SJSA1 (cell line): ENCODE data around the gene USP24. TPM values are rescaled to one million over a fixed set of nuclear protein-coding genes. Genes with fewer than 3 reads are reported as not detected.
A peak's percentile ranks its signal among the peaks of the same experiment; 100 is the strongest.

Experiments used
- DNase-seq, 2 experiments: peaks; one replicate each; pipeline ENCODE4 v3.0.0-alpha.2; 2015 to 2020; ENCODE audit warnings: low spot score in 2 of 2, low read depth in 1 of 2
- H3K27ac ChIP-seq: fragments of 250-450 bp; sonication (Bioruptor Pico); 2 replicates; pipeline ENCODE4 v1.5.1; 2020; ENCODE audit warnings: mild to moderate bottlenecking, moderate library complexity
- H3K27me3 ChIP-seq: fragments of 250-450 bp; sonication (Bioruptor Pico); replicated peaks from 2 replicates; pipeline ENCODE4 v1.5.1; 2020; ENCODE audit warnings: mild to moderate bottlenecking, moderate library complexity
- H3K36me3 ChIP-seq: fragments of 250-450 bp; sonication (Bioruptor Pico); 2 replicates; pipeline ENCODE4 v1.5.1; 2020; ENCODE audit warnings: mild to moderate bottlenecking
- H3K4me1 ChIP-seq: fragments of 250-450 bp; sonication (Bioruptor Pico); replicated peaks from 2 replicates; pipeline ENCODE4 v1.6.1; 2021; ENCODE audit warnings: mild to moderate bottlenecking
- H3K4me3 ChIP-seq: fragments of 250-450 bp; sonication (Bioruptor Pico); 2 replicates; pipeline ENCODE4 v1.5.1; 2020; ENCODE audit warnings: mild to moderate bottlenecking
- H3K9me3 ChIP-seq: fragments of 250-450 bp; sonication (Bioruptor Pico); replicated peaks from 2 replicates; pipeline ENCODE4 v1.5.1; 2020; ENCODE audit warnings: mild to moderate bottlenecking
- total RNA-seq: library from RNA; depleted of rRNA; stranded (reverse); fragments of >200 nt; shearing (Covaris generic); gene quantifications from 2 replicates; pipeline ENCODE4 v1.2.3, GENCODE V29; 2014

Gene USP24
- total RNA-seq, 1 experiment from 2014 or later: 24.4 TPM

DNA sequence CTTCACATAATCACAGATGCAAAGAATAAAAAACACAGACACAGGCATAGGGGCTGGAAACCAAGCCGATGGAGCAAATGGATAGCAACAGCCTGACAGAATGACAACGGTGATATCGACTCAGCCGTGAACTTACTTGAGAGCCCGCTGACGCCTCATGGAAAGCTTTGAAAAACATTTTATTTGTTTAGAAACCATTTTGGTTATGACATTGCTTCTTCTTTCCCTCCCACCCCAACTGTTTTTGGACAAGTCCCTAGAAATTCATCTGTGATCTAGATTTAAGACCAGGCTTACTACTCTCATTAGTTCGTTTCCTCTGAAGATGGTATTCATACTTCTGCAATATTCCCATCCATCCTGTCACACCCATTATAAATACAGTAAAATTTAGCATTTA is 130.9 kb downstream of the USP24 start:
- DNase-seq: no peak
- peaks cover 86% of the 10 kb centered on the region for H3K36me3 ChIP-seq
- peaks cover 17% of the 10 kb centered on the region for H3K4me1 ChIP-seq

DNA sequence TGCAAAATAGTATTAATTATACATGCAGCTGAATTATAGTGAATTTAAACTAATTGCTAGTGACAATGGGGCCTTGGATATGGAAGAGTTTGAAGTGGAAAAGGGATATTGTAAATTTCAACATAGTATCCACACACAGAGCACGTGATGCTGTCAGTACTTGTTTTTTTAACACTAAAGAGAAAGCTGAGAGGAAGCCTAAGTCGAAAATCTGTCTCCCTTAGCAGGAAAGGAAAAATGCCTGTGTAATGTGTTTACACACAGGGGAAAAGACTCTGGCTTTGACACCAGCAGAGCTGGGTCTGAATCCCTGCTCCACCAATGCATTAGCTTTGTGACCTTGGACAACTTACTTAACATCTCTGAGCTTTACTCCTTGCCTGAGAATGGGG is 133.3 kb downstream of the USP24 start:
- H3K27me3 ChIP-seq: no peaks in the 10 kb centered on the region
- no peak for DNase-seq
- H3K4me1 ChIP-seq: peaks cover 17% of the 10 kb centered on the region
- H3K4me3 ChIP-seq: no peak overlapping the region
- H3K36me3 ChIP-seq: peaks cover 87% of the 10 kb centered on the region
- peak overlapping the region; percentile 48; the same call in 1 of the 2 replicates for H3K27ac ChIP-seq
- no peaks in the 10 kb centered on the region for H3K9me3 ChIP-seq

More for the DNA sequence above, 130.9 kb downstream of the USP24 start:
- Histone ChIP-seq H3K9me3 (no peaks in the 10 kb centered on the region), H3K27ac (no peak overlapping the region), H3K27me3 (no peaks in the 10 kb centered on the region), H3K4me3 (no peak overlapping the region)

DNA sequence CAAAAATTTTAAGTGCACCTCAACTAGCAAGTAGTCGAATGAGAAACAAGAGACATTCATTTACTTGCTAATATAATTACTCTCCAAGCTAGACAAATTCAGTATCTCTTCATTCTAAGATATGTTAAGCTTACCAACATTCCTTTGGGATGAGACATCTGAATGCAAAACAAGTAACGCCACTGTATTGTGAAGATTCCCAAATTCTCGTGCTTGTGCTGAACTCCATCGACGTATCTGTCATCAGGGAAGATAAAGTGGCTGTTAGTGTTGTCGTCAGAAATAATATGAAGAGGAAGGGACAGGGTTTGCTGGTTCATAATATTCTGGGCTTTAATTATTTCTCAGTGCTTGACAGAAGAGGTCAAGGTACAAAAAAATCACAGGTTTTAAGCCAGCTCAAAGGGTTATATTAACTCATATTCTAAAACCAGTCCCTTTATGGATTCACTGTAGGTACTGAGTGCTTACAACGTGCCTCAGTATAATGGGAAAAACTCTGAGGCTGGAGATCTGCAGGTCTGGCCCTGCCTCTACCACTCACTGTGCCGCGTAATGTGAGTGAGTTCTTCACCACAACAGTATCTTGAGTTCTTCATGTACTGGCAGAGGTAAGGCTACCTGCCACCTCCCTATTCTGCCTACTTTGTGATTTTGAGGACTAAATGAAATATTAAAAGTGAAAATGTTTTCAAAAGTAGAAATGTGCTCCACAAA is 133.8 kb downstream of the USP24 start:
- peak in 1 of 2 experiments; percentile 74 for DNase-seq
- peak overlapping the region; percentile 48 for H3K27ac ChIP-seq
- no peaks in the 10 kb centered on the region for H3K27me3 ChIP-seq
- H3K9me3 ChIP-seq: no peaks in the 10 kb centered on the region
- peaks cover 17% of the 10 kb centered on the region for H3K4me1 ChIP-seq
- no peak overlapping the region for H3K4me3 ChIP-seq
- H3K36me3 ChIP-seq: peaks cover 90% of the 10 kb centered on the region

DNA sequence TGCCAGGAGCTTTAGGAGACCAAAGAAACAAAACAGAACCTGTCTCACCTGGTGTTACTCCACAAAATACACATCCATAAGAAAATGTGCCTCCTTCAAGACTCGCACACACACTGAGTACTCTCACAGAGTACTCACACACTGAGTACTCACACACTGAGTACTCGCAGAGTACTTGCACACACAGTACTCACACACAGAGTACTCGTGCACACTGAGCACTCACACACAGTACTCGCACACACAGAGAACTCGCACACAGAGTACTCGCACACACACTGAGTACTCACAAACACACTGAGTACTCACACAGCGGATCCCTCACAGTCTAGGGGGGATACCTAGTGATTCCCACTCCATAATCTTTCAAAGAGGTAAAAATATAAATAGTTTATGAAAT is 135.5 kb downstream of the USP24 start:
- no peak overlapping the region for H3K27ac ChIP-seq
- no peaks in the 10 kb centered on the region for H3K9me3 ChIP-seq
- no peak overlapping the region for H3K4me3 ChIP-seq
- H3K36me3 ChIP-seq: peaks cover 87% of the 10 kb centered on the region
- no peaks in the 10 kb centered on the region for H3K27me3 ChIP-seq
- DNase-seq: no peak
- H3K4me1 ChIP-seq: peaks cover 17% of the 10 kb centered on the region

DNA sequence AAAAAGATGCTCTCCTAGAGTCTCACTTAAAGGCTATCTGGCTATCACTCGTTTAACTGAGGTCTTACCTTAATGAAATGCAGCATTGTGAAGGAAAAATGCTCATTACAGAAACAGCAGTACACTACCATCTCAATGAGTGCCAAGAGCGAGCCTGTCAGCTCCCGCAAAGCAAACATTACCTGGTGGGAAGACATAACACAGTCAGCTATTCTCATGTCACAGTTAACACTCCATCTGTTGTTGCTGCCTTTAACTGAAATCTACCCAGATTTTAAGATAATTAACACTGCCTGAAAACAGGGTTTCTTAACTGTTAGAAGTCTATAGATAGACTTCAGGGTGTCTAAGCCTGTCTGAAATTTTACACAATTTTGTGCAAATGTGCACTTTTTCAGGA is 136.7 kb downstream of the USP24 start:
- H3K4me1 ChIP-seq: peaks cover 17% of the 10 kb centered on the region
- no peak for DNase-seq
- peaks cover 84% of the 10 kb centered on the region for H3K36me3 ChIP-seq
- no peak overlapping the region for H3K4me3 ChIP-seq
- no peaks in the 10 kb centered on the region for H3K27me3 ChIP-seq
- H3K27ac ChIP-seq: no peak overlapping the region
- no peaks in the 10 kb centered on the region for H3K9me3 ChIP-seq

DNA sequence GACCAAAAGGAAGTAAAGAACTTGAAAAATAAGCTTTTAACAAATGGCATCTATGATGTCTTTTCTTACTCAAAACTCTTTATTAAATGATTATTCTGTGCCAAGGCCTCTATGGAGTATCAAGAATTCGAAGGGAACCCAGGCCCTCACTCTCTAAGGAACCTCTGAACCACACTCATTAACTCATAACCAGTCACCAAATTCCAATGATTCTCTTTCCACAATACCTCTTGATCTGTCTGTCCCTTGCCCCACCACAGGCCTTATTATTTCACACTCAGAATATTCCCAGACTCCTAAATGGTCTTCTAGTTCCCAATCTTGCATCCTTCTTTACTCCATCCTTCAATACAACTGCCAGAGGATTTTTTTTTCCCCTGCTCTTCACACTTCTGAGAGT is 138.8 kb downstream of the USP24 start:
- H3K27me3 ChIP-seq: no peaks in the 10 kb centered on the region
- H3K4me1 ChIP-seq: peaks cover 10% of the 10 kb centered on the region
- no peak overlapping the region for H3K27ac ChIP-seq
- DNase-seq: no peak
- no peak overlapping the region for H3K4me3 ChIP-seq
- no peaks in the 10 kb centered on the region for H3K9me3 ChIP-seq
- H3K36me3 ChIP-seq: peaks cover 89% of the 10 kb centered on the region

DNA sequence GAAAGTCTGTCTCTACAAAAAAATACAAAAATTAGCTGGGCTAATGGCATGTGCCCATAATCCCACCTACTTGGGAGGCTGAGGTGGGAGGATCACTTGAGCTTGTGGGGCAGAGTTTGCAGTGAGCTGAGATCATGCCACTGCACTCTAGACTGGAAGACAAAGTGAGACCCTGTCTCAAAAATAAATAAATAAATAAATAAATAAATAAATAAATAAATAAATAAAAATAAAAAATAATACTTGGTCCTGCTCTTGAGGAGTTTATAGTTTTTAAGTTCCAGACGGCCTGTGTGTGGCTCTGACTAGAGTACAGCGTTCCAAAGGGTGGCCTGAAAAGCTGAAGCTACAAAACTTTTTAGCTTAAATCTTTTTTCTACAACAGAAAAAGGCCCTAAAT is 140.7 kb downstream of the USP24 start:
- Histone ChIP-seq H3K9me3 (no peaks in the 10 kb centered on the region), H3K4me1 (no peaks in the 10 kb centered on the region), H3K27me3 (no peaks in the 10 kb centered on the region), H3K4me3 (no peak overlapping the region), H3K27ac (no peak overlapping the region), H3K36me3 (peaks cover 89% of the 10 kb centered on the region)
- DNase-seq: no peak

DNA sequence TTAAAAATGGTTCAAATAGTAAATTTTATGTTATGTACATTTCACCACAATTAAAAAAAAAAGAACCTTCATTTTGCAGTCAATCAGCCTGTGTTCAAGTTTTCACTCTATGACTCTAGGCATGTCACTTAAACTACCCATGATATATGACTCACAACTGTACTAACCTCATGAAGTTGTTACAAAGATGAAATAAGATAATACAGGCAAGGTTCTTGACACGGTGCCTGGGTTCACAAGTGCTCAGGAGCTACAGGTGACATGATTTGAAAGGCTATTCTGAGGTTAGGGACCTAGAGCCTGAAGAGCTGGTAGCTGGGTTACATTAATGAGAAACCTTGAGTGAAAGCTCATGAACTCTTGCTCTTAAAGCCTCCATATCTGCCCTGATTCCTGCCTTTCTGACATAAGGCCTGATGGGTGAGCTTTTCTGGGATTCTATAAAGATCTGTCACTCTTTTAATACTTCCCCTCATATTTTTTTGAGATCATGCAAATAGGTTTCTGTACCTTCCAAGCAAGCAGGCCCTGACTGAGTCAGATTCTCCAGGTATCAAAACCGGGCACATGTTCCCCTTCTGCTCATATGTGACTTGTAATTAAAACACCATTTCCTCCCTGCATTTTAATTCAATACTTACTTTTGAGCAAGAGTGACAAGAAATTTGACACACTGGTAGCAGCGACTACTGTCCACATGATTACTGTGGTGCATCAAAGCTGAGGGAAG is 141.8 kb downstream of the USP24 start:
- H3K36me3 ChIP-seq: peaks cover 90% of the 10 kb centered on the region
- H3K27me3 ChIP-seq: no peaks in the 10 kb centered on the region
- DNase-seq: no peak
- H3K4me1 ChIP-seq: no peaks in the 10 kb centered on the region
- no peaks in the 10 kb centered on the region for H3K9me3 ChIP-seq
- no peak overlapping the region for H3K27ac ChIP-seq
- H3K4me3 ChIP-seq: no peak overlapping the region

DNA sequence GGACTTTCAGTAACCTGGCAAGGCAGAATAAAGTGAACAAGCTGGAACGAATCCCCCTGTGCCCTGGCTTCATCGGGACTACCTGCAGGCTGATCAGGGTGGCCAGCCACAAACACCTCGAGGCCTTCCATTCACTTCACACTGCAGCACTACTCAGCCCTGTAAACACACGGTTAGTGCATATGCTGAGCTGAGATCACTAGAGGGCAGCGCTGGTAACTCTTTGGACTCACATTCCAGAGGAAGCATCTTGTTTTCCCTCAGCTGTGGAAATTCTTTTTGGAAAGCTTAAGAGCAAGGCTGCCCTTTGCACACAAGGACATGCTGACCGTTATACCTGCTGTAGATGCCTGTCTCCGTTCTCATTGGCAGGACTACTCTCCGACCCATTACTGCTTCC is 143.7 kb downstream of the USP24 start:
- Histone ChIP-seq H3K27ac (no peak overlapping the region), H3K9me3 (no peaks in the 10 kb centered on the region), H3K4me3 (no peak overlapping the region), H3K36me3 (peaks cover 85% of the 10 kb centered on the region), H3K4me1 (no peaks in the 10 kb centered on the region), H3K27me3 (no peaks in the 10 kb centered on the region)
- peak in 1 of 2 experiments; percentile 19 for DNase-seq

DNA sequence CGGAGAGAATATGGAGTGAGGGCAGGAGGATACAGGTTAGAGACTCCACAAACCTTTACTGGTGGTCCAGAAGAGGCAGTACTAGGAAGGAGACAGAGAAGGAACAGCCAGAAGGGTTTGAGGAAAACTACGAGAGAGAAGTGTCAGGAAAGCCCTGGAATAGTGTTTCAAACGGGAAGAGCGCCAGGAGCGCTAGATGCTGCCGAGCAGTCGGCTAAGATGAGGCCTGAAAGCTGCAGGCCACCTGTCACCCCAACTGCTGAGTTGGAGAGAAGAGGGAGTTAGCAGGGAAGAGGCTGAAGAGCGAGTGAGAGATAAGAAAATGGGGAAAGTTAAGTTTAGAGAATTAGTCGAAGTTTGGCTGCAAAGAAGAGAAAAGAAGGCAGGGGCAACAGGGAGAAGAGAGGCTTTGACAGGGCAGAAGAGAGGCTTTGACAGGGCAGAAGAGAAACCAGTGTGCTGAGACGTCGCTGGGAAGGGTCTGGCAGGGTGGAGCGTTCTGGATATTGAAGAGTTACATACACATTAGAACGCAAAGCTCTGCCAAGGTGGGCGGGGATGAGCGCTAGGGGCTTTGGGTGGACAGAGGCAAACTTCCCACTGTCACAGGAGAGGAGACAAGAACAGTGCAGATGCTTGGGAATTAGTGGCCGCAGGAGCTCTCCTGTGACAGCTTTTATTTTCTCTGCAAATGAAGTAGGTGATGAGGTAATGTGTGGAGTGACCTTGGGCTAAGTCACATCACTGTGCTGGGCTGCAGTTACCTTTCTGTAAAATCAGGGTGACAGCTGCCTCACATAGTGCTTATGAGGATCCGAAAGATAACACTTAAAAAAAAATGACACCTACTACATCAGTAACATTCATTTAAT is 144.6 kb downstream of the USP24 start:
- DNase-seq: no peak
- Histone ChIP-seq H3K9me3 (no peaks in the 10 kb centered on the region), H3K4me1 (no peaks in the 10 kb centered on the region; the same call in 1 of the 2 replicates), H3K36me3 (peaks cover 78% of the 10 kb centered on the region), H3K27ac (no peak overlapping the region), H3K27me3 (no peaks in the 10 kb centered on the region), H3K4me3 (no peak overlapping the region)

DNA sequence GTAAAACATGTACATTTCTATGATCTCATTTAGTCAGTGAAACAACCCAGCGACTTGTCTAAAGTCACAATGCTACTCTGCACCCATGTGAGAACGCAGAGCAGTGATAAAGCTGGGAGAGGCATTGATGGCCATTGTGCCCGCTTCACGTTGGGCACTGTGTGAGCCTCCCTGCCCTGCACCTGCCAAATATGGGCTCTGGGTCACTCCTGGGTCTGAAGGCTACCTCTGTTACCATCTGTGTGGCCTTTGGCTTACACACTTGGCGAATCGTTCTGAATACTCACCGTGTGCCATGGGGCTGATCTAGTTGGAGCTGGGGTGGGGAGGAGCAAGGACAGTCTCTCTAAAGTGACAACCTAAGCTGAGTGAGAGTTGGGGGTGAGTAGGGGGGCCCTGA is 145.9 kb downstream of the USP24 start:
- Histone ChIP-seq H3K4me1 (peaks cover 12% of the 10 kb centered on the region; the same call in 1 of the 2 replicates), H3K27me3 (no peaks in the 10 kb centered on the region), H3K36me3 (peaks cover 68% of the 10 kb centered on the region), H3K9me3 (no peaks in the 10 kb centered on the region), H3K27ac (no peak overlapping the region), H3K4me3 (no peak overlapping the region)
- DNase-seq: no peak

DNA sequence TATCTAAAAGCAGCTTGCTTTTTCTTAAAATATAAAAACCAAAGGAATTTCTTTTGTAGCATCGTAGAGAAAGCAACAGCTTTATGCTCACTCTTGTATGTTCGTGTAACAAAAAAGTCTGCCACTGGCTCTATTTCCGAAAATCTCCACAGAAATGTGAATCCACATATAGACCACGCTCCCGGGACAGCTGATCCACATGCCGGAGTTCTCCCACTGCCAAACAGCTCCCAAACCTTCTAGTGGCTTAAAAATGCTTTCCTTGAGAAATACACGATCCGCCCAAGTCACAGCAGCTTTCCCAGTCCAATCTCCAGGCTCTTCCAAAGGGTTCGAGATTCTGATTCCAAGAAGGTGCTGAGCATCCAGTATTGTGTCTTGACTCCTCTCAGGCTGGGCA is 146.5 kb downstream of the USP24 start:
- Histone ChIP-seq H3K36me3 (peaks cover 62% of the 10 kb centered on the region), H3K4me1 (peaks cover 12% of the 10 kb centered on the region; the same call in 1 of the 2 replicates)

DNA sequence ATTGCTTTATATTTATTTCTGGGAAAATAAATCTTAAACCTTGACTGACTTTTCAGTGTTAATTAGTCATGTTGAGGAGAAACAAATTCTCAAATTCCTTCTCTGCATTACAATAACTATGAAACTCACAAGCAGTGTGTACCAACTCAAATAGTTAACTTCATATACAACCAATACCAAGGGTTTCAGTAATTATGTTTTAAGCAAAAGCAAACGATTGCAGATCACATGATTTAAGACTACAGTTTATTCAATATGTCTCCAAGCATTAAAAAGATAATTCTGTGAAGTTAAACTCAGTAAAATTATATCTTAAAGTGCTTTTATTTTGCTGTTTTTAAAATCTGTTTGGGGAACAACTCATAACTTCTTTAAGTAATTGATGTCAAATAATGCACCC is 147.2 kb downstream of the USP24 start:
- no peak for DNase-seq
- no peak overlapping the region for H3K27ac ChIP-seq
- peaks cover 12% of the 10 kb centered on the region; the same call in 1 of the 2 replicates for H3K4me1 ChIP-seq
- H3K36me3 ChIP-seq: peaks cover 55% of the 10 kb centered on the region
- no peaks in the 10 kb centered on the region for H3K27me3 ChIP-seq
- H3K9me3 ChIP-seq: no peaks in the 10 kb centered on the region
- no peak overlapping the region for H3K4me3 ChIP-seq

More for the DNA sequence above, 146.5 kb downstream of the USP24 start:
- DNase-seq: no peak
- H3K9me3 ChIP-seq: no peaks in the 10 kb centered on the region
- H3K27me3 ChIP-seq: no peaks in the 10 kb centered on the region
- no peak overlapping the region for H3K4me3 ChIP-seq
- no peak overlapping the region for H3K27ac ChIP-seq
